Esophagus squamous epithelium (tissue), 5 donors: Measurements from ENCODE around the gene LEKR1. TPM values are rescaled to one million over a fixed set of nuclear protein-coding genes. Genes with fewer than 3 reads are reported as not detected.
A peak's percentile ranks its signal among the peaks of the same experiment; 100 is the strongest.
"Not testable (repeated sequence)": the region's sequence is repeated elsewhere in the genome, so short reads cannot be mapped to it uniquely, and the experiment has no call there.

Source experiments
- DNase-seq: peaks from one replicate; lab custom pipeline; 2025; lab: John Stamatoyannopoulos, UW
- H3K27ac ChIP-seq, 4 donors: fragments of 200-600 bp; sonication (generic); one replicate each; pipeline ENCODE4 v1.5.1; 2016 to 2019; ENCODE audit warnings: mild to moderate bottlenecking in 1 of 4
- H3K27me3 ChIP-seq, 4 donors: fragments of 200-600 bp; sonication (generic); 1 replicate in 3 of 4; 2 replicates in 1 of 4; pipeline versions ENCODE4 v1.5.1 to v1.6.0; 2017 to 2021; ENCODE audit warnings: antibody characterized with exemption in 1 of 4
- H3K36me3 ChIP-seq, 3 donors: fragments of 200-600 bp; sonication (generic); one replicate each; pipeline ENCODE4 v1.5.1; 2016 to 2019
- H3K4me1 ChIP-seq, 3 donors: fragments of 200-600 bp; sonication (generic); one replicate each; pipeline ENCODE4 v1.5.1; 2017 to 2019
- H3K4me3 ChIP-seq, 4 donors: fragments of 200-600 bp; sonication (generic); 1 replicate in 3 of 4; 2 replicates in 1 of 4; pipeline ENCODE4 v1.5.1; 2016 to 2019; ENCODE audit warnings: mild to moderate bottlenecking in 2 of 4, moderate library complexity in 1 of 4
- H3K9me3 ChIP-seq, 3 donors: fragments of 200-600 bp; sonication (generic); one replicate each; pipeline ENCODE4 v1.5.1; 2016 to 2019
- POLR2A ChIP-seq, 4 donors: fragments of 450-650 bp; IDR thresholded peaks; one replicate each; pipeline ENCODE4 v1.6.1; 2017; ENCODE audit warnings: antibody characterized with exemption in 4 of 4, mild to moderate bottlenecking in 4 of 4, moderate library complexity in 3 of 4
- WGBS, 2 donors: methylation state at CpG; one replicate each; pipeline ENCODE4 v1.1.5; 2018; 5-methylcytosine and 5-hydroxymethylcytosine counted together
- intact Hi-C: fragments of 100-400 bp; cut with DNase I; formaldehyde crosslinking; loops from one replicate; pipeline ENCODE4 v1.15.0; 2022
- total RNA-seq, 4 donors: library from RNA; depleted of rRNA; stranded (reverse); fragments of >200 nt; gene quantifications; one replicate each; pipeline ENCODE4 v1.1.0, GENCODE V29; 2016
- TF ChIP-seq, protein P1 (sequence below), 6 experiments: fragments of 450-650 bp in 4 of 6; fragments of 200-600 bp in 2 of 6; sonication (generic) in 2 of 6; IDR thresholded peaks; one replicate each; pipeline ENCODE4 v1.5.1; 2016 to 2019; ENCODE audit warnings: antibody characterized with exemption in 6 of 6, mild to moderate bottlenecking in 4 of 6, moderate library complexity in 4 of 6
- donor health status: DM: yes; HTN: yes; CAD: no.

LEKR1 gene
- total RNA-seq, 4 donors from 2014 or later: 0.15 to 1.1 (median 0.57) TPM; not detected in 1

- H3K4me3 ChIP-seq: peak overlapping the region; percentile 46 to 78 (median 70)
- no peak for TF ChIP-seq POLR2A (IDR thresholded peaks at IDR 0.05)
- TF ChIP-seq, protein P1, sequence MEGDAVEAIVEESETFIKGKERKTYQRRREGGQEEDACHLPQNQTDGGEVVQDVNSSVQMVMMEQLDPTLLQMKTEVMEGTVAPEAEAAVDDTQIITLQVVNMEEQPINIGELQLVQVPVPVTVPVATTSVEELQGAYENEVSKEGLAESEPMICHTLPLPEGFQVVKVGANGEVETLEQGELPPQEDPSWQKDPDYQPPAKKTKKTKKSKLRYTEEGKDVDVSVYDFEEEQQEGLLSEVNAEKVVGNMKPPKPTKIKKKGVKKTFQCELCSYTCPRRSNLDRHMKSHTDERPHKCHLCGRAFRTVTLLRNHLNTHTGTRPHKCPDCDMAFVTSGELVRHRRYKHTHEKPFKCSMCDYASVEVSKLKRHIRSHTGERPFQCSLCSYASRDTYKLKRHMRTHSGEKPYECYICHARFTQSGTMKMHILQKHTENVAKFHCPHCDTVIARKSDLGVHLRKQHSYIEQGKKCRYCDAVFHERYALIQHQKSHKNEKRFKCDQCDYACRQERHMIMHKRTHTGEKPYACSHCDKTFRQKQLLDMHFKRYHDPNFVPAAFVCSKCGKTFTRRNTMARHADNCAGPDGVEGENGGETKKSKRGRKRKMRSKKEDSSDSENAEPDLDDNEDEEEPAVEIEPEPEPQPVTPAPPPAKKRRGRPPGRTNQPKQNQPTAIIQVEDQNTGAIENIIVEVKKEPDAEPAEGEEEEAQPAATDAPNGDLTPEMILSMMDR (IDR thresholded peaks at IDR 0.05): no peak
- H3K9me3 ChIP-seq: no peaks in the 10 kb centered on the region
- H3K27ac ChIP-seq: peak overlapping the region; percentile 87 to 93 (median 90)
- intact Hi-C loops: no loop called here
- no peak for DNase-seq
- no peaks in the 10 kb centered on the region for H3K36me3 ChIP-seq
- H3K27me3 ChIP-seq: no peaks in the 10 kb centered on the region
- WGBS, 2 donors: 43 to 46% methylated on average over 5 of the region's 5 CpGs
- peaks cover 10 to 54% (median 24%) of the 10 kb centered on the region in 3 donors for H3K4me1 ChIP-seq
Observed at GRCh38 chr3:156817646-156818272, 8.4 kb upstream of the LEKR1 start.

GRCh38 chr3:156818273-156818651, 7.9 kb upstream of the LEKR1 start:
- Histone ChIP-seq H3K9me3 (no peaks in the 10 kb centered on the region), H3K27me3 (no peaks in the 10 kb centered on the region), H3K4me3 (no peak overlapping the region), H3K4me1 (peaks cover 5 to 49% (median 20%) of the 10 kb centered on the region in 3 donors), H3K27ac (peak overlapping the region in 2 of 4 donors; percentile 92 to 93), H3K36me3 (no peaks in the 10 kb centered on the region)
- no peak for TF ChIP-seq POLR2A (IDR thresholded peaks at IDR 0.05)
- TF ChIP-seq, protein P1 (IDR thresholded peaks at IDR 0.05): no peak
- DNase-seq: no peak
- intact Hi-C loops: no loop called here
- WGBS, 2 donors: 75 to 86% methylated on average over 2 of the region's 2 CpGs

- Histone ChIP-seq H3K4me1 (peaks cover 3 to 42% (median 20%) of the 10 kb centered on the region in 3 donors), H3K27me3 (no peaks in the 10 kb centered on the region), H3K36me3 (no peaks in the 10 kb centered on the region), H3K4me3 (no peak overlapping the region), H3K9me3 (no peaks in the 10 kb centered on the region), H3K27ac (no peak overlapping the region)
- TF ChIP-seq, protein P1 (IDR thresholded peaks at IDR 0.05): no peak
- TF ChIP-seq POLR2A (IDR thresholded peaks at IDR 0.05): no peak
- 60 to 80% methylated on average over 3 of the region's 3 CpGs for whole genome bisulfite sequencing, 2 donors
- intact Hi-C loops: no loop called here
- no peak for DNase-seq
Observed at GRCh38 chr3:156818890-156819289, 7.3 kb upstream of the LEKR1 start.

- no peaks in the 10 kb centered on the region for H3K36me3 ChIP-seq
- DNase-seq: no peak
- 66 to 72% methylated on average over 6 of the region's 6 CpGs for WGBS, 2 donors
- intact Hi-C loops: loop anchor here (10.0 kb wide), 2 partner anchors 145 to 265 kb away; partner anchors contain the start of gene TIPARP
- no peaks in the 10 kb centered on the region for H3K9me3 ChIP-seq
- no peaks in the 10 kb centered on the region for H3K27me3 ChIP-seq
- peaks cover 3 to 31% (median 14%) of the 10 kb centered on the region in 3 donors for H3K4me1 ChIP-seq
- no peak overlapping the region for H3K27ac ChIP-seq
- H3K4me3 ChIP-seq: no peak overlapping the region
- TF ChIP-seq, protein P1 (IDR thresholded peaks at IDR 0.05): no peak
- TF ChIP-seq POLR2A (IDR thresholded peaks at IDR 0.05): no peak
Observed at GRCh38 chr3:156819842-156820691, 6.1 kb upstream of the LEKR1 start.

DNA sequence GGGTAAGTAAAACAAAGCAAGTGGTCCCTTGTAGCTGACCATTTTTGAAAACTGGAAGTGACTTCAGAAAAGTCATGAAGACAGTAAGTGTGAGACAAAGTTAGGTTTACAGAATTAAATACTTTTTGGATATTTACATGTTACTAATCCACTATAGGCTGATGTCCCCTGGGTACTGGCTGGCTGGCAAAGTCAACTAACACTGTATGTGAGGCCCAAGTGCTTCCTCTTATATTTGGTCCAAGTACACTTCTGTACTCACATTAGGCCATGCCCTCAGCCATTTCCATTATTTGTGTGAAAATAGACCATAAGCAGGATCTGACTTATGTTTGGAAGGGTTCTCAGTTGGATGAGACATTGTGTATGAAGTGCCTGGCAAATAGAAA, 5.5 kb upstream of the LEKR1 start:
- Histone ChIP-seq H3K4me1 (peaks cover 3 to 31% (median 15%) of the 10 kb centered on the region in 3 donors), H3K9me3 (no peaks in the 10 kb centered on the region), H3K36me3 (no peaks in the 10 kb centered on the region), H3K27me3 (no peaks in the 10 kb centered on the region), H3K27ac (no peak overlapping the region), H3K4me3 (no peak overlapping the region)
- TF ChIP-seq, protein P1 (IDR thresholded peaks at IDR 0.05): no peak
- TF ChIP-seq POLR2A (IDR thresholded peaks at IDR 0.05): no peak
- intact Hi-C loops: loop anchor here (10.0 kb wide), 2 partner anchors 146 to 264 kb away; partner anchors contain the start of gene TIPARP
- no peak for DNase-seq

DNA sequence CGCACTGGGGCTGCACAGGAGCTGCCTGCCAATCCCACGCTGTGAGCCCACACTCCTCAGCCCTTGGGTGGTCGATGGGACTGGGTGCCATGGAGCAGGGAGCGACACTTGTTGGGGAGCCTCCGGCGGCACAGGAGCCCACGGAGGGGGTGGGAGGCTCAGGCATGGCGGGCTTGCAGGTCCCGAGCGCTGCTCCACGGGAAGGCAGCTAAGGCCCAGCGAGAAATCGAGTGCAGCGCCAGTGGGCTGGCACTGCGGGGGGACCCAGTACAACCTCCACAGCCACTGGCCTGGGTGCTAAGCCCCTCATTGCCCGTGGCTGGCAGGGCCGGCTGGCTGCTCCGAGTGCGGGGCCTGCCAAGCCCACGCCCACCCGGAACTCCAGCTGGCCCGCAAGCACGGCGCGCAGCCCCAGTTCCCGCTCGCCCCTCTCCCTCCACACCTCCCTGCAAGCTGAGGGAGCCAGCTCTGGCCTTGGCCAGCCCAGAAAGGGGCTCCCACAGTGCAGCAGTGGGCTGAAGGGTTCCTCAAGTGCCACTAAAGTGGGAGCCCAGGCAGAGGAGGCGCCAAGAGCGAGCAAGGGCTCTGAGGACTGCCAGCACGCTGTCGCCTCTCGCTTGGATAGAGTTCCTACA, 3.4 kb upstream of the LEKR1 start:
- H3K9me3 ChIP-seq, H3K27me3 ChIP-seq, DNase-seq, H3K4me3 ChIP-seq, H3K36me3 ChIP-seq, H3K27ac ChIP-seq: not testable (repeated sequence)
- peaks cover 0 to 33% (median 6%) of the 10 kb centered on the region in 3 donors for H3K4me1 ChIP-seq
- 100% methylated on average over 2 to 5 of the region's 32 CpGs for WGBS, 2 donors
- intact Hi-C loops: loop anchor here (10.0 kb wide), 2 partner anchors 148 to 262 kb away; partner anchors contain the start of gene TIPARP
